T-helper 1 cell (primary cell): ENCODE results near the gene LSP1.
"Not testable (repeated sequence)": the region's sequence is repeated elsewhere in the genome, so short reads cannot be mapped to it uniquely, and the experiment has no call there.

Experiments
- DNase-seq, 5 donors: peaks; one replicate each; pipeline ENCODE4 v3.0.0-alpha.2; 2012 to 2020

Gene LSP1

GRCh38 chr11:1877211-1878136 is 24.6 kb downstream of the LSP1 start:
- DNase-seq = no peak

GRCh38 chr11:1878137-1879031 is 25.5 kb downstream of the LSP1 start:
- peak in 1 of 5 donors; percentile 5 for DNase-seq

GRCh38 chr11:1879342-1879940 is 26.6 kb downstream of the LSP1 start:
- peak in 2 of 5 donors; percentile 6 for DNase-seq

- peak in 2 of 5 donors; percentile 5 to 9 for DNase-seq
Measured at GRCh38 chr11:1879941-1880720, 27.2 kb downstream of the LSP1 start.

GRCh38 chr11:1880746-1881441 is 28.0 kb downstream of the LSP1 start:
- no peak for DNase-seq

- DNase-seq = peak in 1 of 5 donors; percentile 6
Measured at GRCh38 chr11:1881442-1882264, 28.8 kb downstream of the LSP1 start.

GRCh38 chr11:1882265-1883238 is 29.7 kb downstream of the LSP1 start:
- DNase-seq = peak; percentile 54 to 76 (median 70)

- no peak for DNase-seq
Measured at GRCh38 chr11:1883346-1884302, 30.7 kb downstream of the LSP1 start.

- DNase-seq = no peak
Measured at GRCh38 chr11:1884303-1884700, 31.4 kb downstream of the LSP1 start.

GRCh38 chr11:1886551-1886950 is 33.7 kb downstream of the LSP1 start:
- DNase-seq = not testable (repeated sequence)

GRCh38 chr11:1887451-1888346 is 34.8 kb downstream of the LSP1 start:
- no peak for DNase-seq

GRCh38 chr11:1888347-1888753 is 35.5 kb downstream of the LSP1 start:
- no peak for DNase-seq

GRCh38 chr11:1888811-1889210 is 35.9 kb downstream of the LSP1 start:
- DNase-seq = no peak

- DNase-seq = peak; percentile 53 to 91 (median 63)
Measured at GRCh38 chr11:1889224-1889930, 36.5 kb downstream of the LSP1 start.

- DNase-seq = no peak
Measured at GRCh38 chr11:1889941-1890855, 37.3 kb downstream of the LSP1 start.
